HG02884 (cell line): ENCODE results near the gene RNF31.
"Not testable (repeated sequence)": the region's sequence is repeated elsewhere in the genome, so short reads cannot be mapped to it uniquely, and the experiment has no call there.

Source experiments
- ATAC-seq: cut with Tn5 transposase; IDR thresholded peaks from one replicate; pipeline ENCODE4 v1.9.1; 2021; ENCODE audit warnings: mild to moderate bottlenecking, moderate library complexity; ENCODE audit not compliant: unreplicated experiment

The RNF31 gene

GRCh38 chr14:24146978-24147760 lies at the start of gene RNF31:
Gene RNF31, plus strand, starts transcription at chr14:24147498. Its CDS starts 201 bp downstream, at chr14:24147699.
- peak; percentile 78 for ATAC-seq

GRCh38 chr14:24098229-24098926 lies 48.9 kb upstream of the RNF31 start:
- ATAC-seq, result no peak

GRCh38 chr14:24098927-24099813 lies 48.1 kb upstream of the RNF31 start:
- no peak for ATAC-seq

GRCh38 chr14:24100197-24100981 lies 46.9 kb upstream of the RNF31 start:
- ATAC-seq, result no peak

GRCh38 chr14:24100982-24101494 lies 46.3 kb upstream of the RNF31 start:
- ATAC-seq, result no peak

GRCh38 chr14:24102357-24103048 lies 44.8 kb upstream of the RNF31 start:
- no peak for ATAC-seq

GRCh38 chr14:24103451-24103850 lies 43.8 kb upstream of the RNF31 start:
- no peak for ATAC-seq

- ATAC-seq, result not testable (repeated sequence)
These were observed 41.6 kb upstream of the RNF31 start for GRCh38 chr14:24105609-24106239.

- ATAC-seq, result no peak
These were observed 40.5 kb upstream of the RNF31 start for GRCh38 chr14:24106672-24107271.

- peak; percentile 30 for ATAC-seq
These were observed 38.9 kb upstream of the RNF31 start for GRCh38 chr14:24108336-24108874.

GRCh38 chr14:24110060-24110459 lies 37.2 kb upstream of the RNF31 start:
- ATAC-seq, result no peak

- no peak for ATAC-seq
These were observed 36.8 kb upstream of the RNF31 start for GRCh38 chr14:24110523-24110922.

GRCh38 chr14:24113379-24113800 lies 33.9 kb upstream of the RNF31 start:
- ATAC-seq, result no peak

GRCh38 chr14:24113801-24114531 lies 33.3 kb upstream of the RNF31 start:
- ATAC-seq, result peak; percentile 32

GRCh38 chr14:24114532-24115421 lies 32.5 kb upstream of the RNF31 start, which contains the start of the genes DCAF11 and NRL:
Gene DCAF11, plus strand, starts transcription at chr14:24114777. Its CDS starts 818 bp downstream, at chr14:24115595.
Gene NRL, minus strand, starts transcription at chr14:24114949. Its CDS starts 32,101 bp downstream, at chr14:24082848.
- peak; percentile 80 for ATAC-seq

GRCh38 chr14:24115422-24116127 lies 31.7 kb upstream of the RNF31 start:
- no peak for ATAC-seq
